OCI-LY7 (cell line): ENCODE measurements around the gene CMSS1. TPM values are rescaled to one million over a fixed set of nuclear protein-coding genes. Genes with fewer than 3 reads are reported as not detected.

Experiments
- BruUV-seq: library from RNA; stranded (reverse); fragments of 400-500 nt; replicated peaks from 2 replicates; lab custom pipeline; 2021; lab: Mats Ljungman, UMichigan
- CTCF ChIA-PET: fragments of 300-600 bp; sonication (Branson Sonifier 250); formaldehyde crosslinking; loops from one replicate; lab custom pipeline; 2022; ENCODE audit warnings: antibody characterized with exemption; ENCODE audit not compliant: unreplicated experiment; lab: Charles Lee
- POLR2A ChIA-PET: fragments of 300-600 bp; sonication (Branson Sonifier 250); formaldehyde crosslinking; loops from one replicate; lab custom pipeline; 2022; ENCODE audit warnings: antibody characterized with exemption; lab: Charles Lee
- DNase-seq: peaks from one replicate; pipeline ENCODE4 v3.0.0-alpha.2; 2015; ENCODE audit warnings: low spot score
- H2AFZ ChIP-seq: fragments of 200-600 bp; sonication (generic), shearing (Covaris generic); 2 replicates; pipeline ENCODE4 v1.6.1; 2014; ENCODE audit warnings: mild to moderate bottlenecking, antibody characterized with exemption, low read length, moderate library complexity
- H3K27ac ChIP-seq: fragments of 200-600 bp; sonication (generic); 2 replicates; pipeline ENCODE4 v1.5.1; 2014; ENCODE audit warnings: mixed run types, low read depth, mild to moderate bottlenecking, moderate library complexity, low read length, inconsistent platforms; ENCODE audit not compliant: poor library complexity, severe bottlenecking
- H3K36me3 ChIP-seq: fragments of 200-600 bp; sonication (generic); 2 replicates; pipeline ENCODE4 v1.6.1; 2014; ENCODE audit warnings: mild to moderate bottlenecking, antibody characterized with exemption, low read length, moderate library complexity, mixed read lengths; ENCODE audit not compliant: insufficient read depth
- H3K4me1 ChIP-seq: fragments of 200-600 bp; sonication (generic); 2 replicates; pipeline ENCODE4 v1.5.1; 2014; ENCODE audit warnings: mild to moderate bottlenecking, low read length; ENCODE audit not compliant: insufficient read depth, poor library complexity, severe bottlenecking
- H3K4me2 ChIP-seq: fragments of 200-600 bp; sonication (generic); 2 replicates; pipeline ENCODE4 v1.6.1; 2014; ENCODE audit warnings: mild to moderate bottlenecking, low read length
- H3K4me3 ChIP-seq: fragments of 200-600 bp; sonication (generic); 2 replicates; pipeline ENCODE4 v1.5.1; 2014; ENCODE audit warnings: mild to moderate bottlenecking, low read depth, low read length; ENCODE audit not compliant: poor library complexity, severe bottlenecking
- H3K79me2 ChIP-seq: fragments of 200-600 bp; sonication (generic); 2 replicates; pipeline ENCODE4 v1.6.1; 2016; ENCODE audit warnings: low read depth, mild to moderate bottlenecking, low read length, moderate library complexity, mixed read lengths; ENCODE audit not compliant: insufficient read depth
- H3K9me2 ChIP-seq: fragments of 200-600 bp; sonication (generic); 2 replicates; pipeline ENCODE4 v1.6.1; 2016; ENCODE audit warnings: mild to moderate bottlenecking, low read length, mixed read lengths; ENCODE audit not compliant: insufficient read depth
- H3K9me3 ChIP-seq: fragments of 200-600 bp; sonication (generic); 2 replicates; pipeline ENCODE4 v1.6.1; 2014; ENCODE audit warnings: mild to moderate bottlenecking, mixed run types, low read length, mixed read lengths
- H4K20me1 ChIP-seq: fragments of 200-600 bp; sonication (generic); 2 replicates; pipeline ENCODE4 v1.6.1; 2014; ENCODE audit warnings: mild to moderate bottlenecking, antibody characterized with exemption, low read length, moderate library complexity, mixed read lengths; ENCODE audit not compliant: insufficient read depth
- CTCF ChIP-seq: fragments of 200-600 bp; sonication (generic); conservative IDR thresholded peaks from 2 replicates; pipeline ENCODE4 v1.5.1; 2014; ENCODE audit warnings: mild to moderate bottlenecking, antibody characterized with exemption, low read length, moderate library complexity, mixed read lengths
- EZH2phosphoT487 ChIP-seq: fragments of 200-600 bp; sonication (generic); IDR thresholded peaks from 2 replicates; pipeline ENCODE4 v1.6.1; 2018; ENCODE audit warnings: low read depth, borderline replicate concordance, mild to moderate bottlenecking, mixed run types, antibody characterized with exemption, low read length, moderate library complexity, mixed read lengths
- intact Hi-C: fragments of 100-400 bp; cut with micrococcal nuclease; formaldehyde crosslinking; loops from one replicate; pipeline ENCODE4 v1.10.0; 2022; ENCODE audit not compliant: unreplicated experiment
- total RNA-seq, 2 experiments: library from RNA; depleted of rRNA in 1 of 2; stranded (reverse); fragments of >200 nt in 1 of 2; shearing (Covaris generic) in 1 of 2; gene quantifications; 2 replicates each; pipeline ENCODE4 v1.2.3, GENCODE V29; 2014 to 2022

CMSS1 gene
- total RNA-seq, 2 experiments from 2014 or later, result 25.7 to 46.6 TPM

GRCh38 chr3:99952306-99952705, 134.6 kb downstream of the CMSS1 start:
- intact Hi-C loops, result no loop called here

GRCh38 chr3:99953596-99953995, 135.9 kb downstream of the CMSS1 start:
- H2AFZ ChIP-seq, result no peak overlapping the region
- no peak for TF ChIP-seq CTCF
- no peak for TF ChIP-seq EZH2phosphoT487
- no peak for DNase-seq
- H3K9me2 ChIP-seq, result no peaks in the 10 kb centered on the region
- no peak overlapping the region for H3K4me2 ChIP-seq
- no peak overlapping the region for H3K27ac ChIP-seq
- no peaks in the 10 kb centered on the region for H4K20me1 ChIP-seq
- ChIA-PET CTCF (no interaction called here), POLR2A (interaction anchor here (0.6 to 1.1 kb wide), 3 partner anchors 13 to 862 kb away, joined by 3 read pairs; no protein-coding TSS in a partner anchor)
- H3K9me3 ChIP-seq, result no peaks in the 10 kb centered on the region
- no peaks in the 10 kb centered on the region for H3K36me3 ChIP-seq
- H3K4me3 ChIP-seq, result no peak overlapping the region
- intact Hi-C loops, result no loop called here
- H3K79me2 ChIP-seq, result no peaks in the 10 kb centered on the region
- H3K4me1 ChIP-seq, result no peaks in the 10 kb centered on the region
- no TSS peak for BruUV-seq

More at GRCh38 chr3:99952306-99952705, 134.6 kb downstream of the CMSS1 start:
- Histone ChIP-seq H4K20me1 (no peaks in the 10 kb centered on the region), H3K9me3 (no peaks in the 10 kb centered on the region), H3K79me2 (no peaks in the 10 kb centered on the region), H3K27ac (no peak overlapping the region), H2AFZ (no peak overlapping the region), H3K4me1 (no peaks in the 10 kb centered on the region), H3K4me2 (no peak overlapping the region), H3K36me3 (no peaks in the 10 kb centered on the region), H3K4me3 (no peak overlapping the region), H3K9me2 (no peaks in the 10 kb centered on the region)
- DNase-seq, result no peak
- no TSS peak for BruUV-seq
- TF ChIP-seq CTCF (no peak), EZH2phosphoT487 (no peak)
- ChIA-PET POLR2A (interaction anchor here (0.5 kb wide), 1 partner anchor 25 kb away, joined by 3 read pairs; no protein-coding TSS in a partner anchor), CTCF (no interaction called here)

GRCh38 chr3:99954914-99955644, 137.4 kb downstream of the CMSS1 start:
- no TSS peak for BruUV-seq
- Histone ChIP-seq H3K4me1 (no peaks in the 10 kb centered on the region), H2AFZ (no peak overlapping the region), H4K20me1 (no peaks in the 10 kb centered on the region), H3K4me3 (no peak overlapping the region), H3K79me2 (no peaks in the 10 kb centered on the region), H3K9me3 (no peaks in the 10 kb centered on the region), H3K36me3 (no peaks in the 10 kb centered on the region), H3K27ac (no peak overlapping the region), H3K9me2 (no peaks in the 10 kb centered on the region), H3K4me2 (no peak overlapping the region)
- TF ChIP-seq EZH2phosphoT487, result no peak
- TF ChIP-seq CTCF, result no peak
- ChIA-PET CTCF (no interaction called here), POLR2A (interaction anchor here (0.6 kb wide), 1 partner anchor 870 kb away, joined by 3 read pairs; no protein-coding TSS in a partner anchor)
- intact Hi-C loops, result no loop called here
- DNase-seq, result no peak
